Mesenchymal stem cell (in vitro differentiated cells and primary cell): ENCODE data around the gene ICA1L.

ENCODE experiments used
- DNase-seq: peaks from one replicate; pipeline ENCODE4 v3.0.0-alpha.2; 2013
- H2AFZ ChIP-seq: one replicate; pipeline ENCODE4 v1.6.1; 2013; ENCODE audit warnings: low read depth, mild to moderate bottlenecking, control low read depth, inconsistent platforms, low read length, moderate library complexity
- H2AK5ac ChIP-seq: 2 replicates; pipeline ENCODE4 v1.6.1; 2013; ENCODE audit warnings: low read length, moderate library complexity, mild to moderate bottlenecking, inconsistent platforms; ENCODE audit not compliant: severe bottlenecking
- H2BK120ac ChIP-seq: one replicate; pipeline ENCODE4 v1.6.1; 2013; ENCODE audit warnings: low read depth, mild to moderate bottlenecking, inconsistent platforms, low read length, moderate library complexity
- H2BK12ac ChIP-seq, 2 experiments: one replicate each; pipeline ENCODE4 v1.6.1; 2013; ENCODE audit warnings: inconsistent platforms in 2 of 2, low read length in 2 of 2, mild to moderate bottlenecking in 2 of 2, moderate library complexity in 2 of 2, control low read depth in 1 of 2
- H2BK15ac ChIP-seq: one replicate; pipeline ENCODE4 v1.6.1; 2013; ENCODE audit warnings: mild to moderate bottlenecking, low read depth, inconsistent platforms; ENCODE audit not compliant: poor library complexity, severe bottlenecking
- H2BK5ac ChIP-seq: 2 replicates; pipeline ENCODE4 v1.6.1; 2013; ENCODE audit warnings: low read depth, mild to moderate bottlenecking, low read length, control low read depth, inconsistent platforms; ENCODE audit not compliant: poor library complexity, severe bottlenecking
- H3K14ac ChIP-seq, 2 experiments: one replicate each; pipeline ENCODE4 v1.6.1; 2013; ENCODE audit warnings: inconsistent platforms in 2 of 2, low read length in 2 of 2, control low read depth in 1 of 2, mild to moderate bottlenecking in 1 of 2, moderate library complexity in 1 of 2
- H3K18ac ChIP-seq, 2 experiments: one replicate each; pipeline ENCODE4 v1.6.1; 2013; ENCODE audit warnings: inconsistent platforms in 2 of 2, low read length in 2 of 2, control low read depth in 1 of 2, low read depth in 1 of 2, mild to moderate bottlenecking in 1 of 2
- H3K23ac ChIP-seq, 2 experiments: one replicate each; pipeline ENCODE4 v1.6.1; 2013; ENCODE audit warnings: inconsistent platforms in 2 of 2, low read length in 2 of 2, mild to moderate bottlenecking in 2 of 2, moderate library complexity in 2 of 2, control low read depth in 1 of 2
- H3K27ac ChIP-seq: 2 replicates; pipeline ENCODE4 v1.5.1; 2013; ENCODE audit warnings: mild to moderate bottlenecking, moderate library complexity, low read length, control low read depth, inconsistent platforms; ENCODE audit not compliant: poor library complexity, severe bottlenecking
- H3K27me3 ChIP-seq, 2 experiments: 2 replicates each; pipeline versions ENCODE4 v1.6.1 to v1.7.0; 2013; ENCODE audit warnings: low read length in 2 of 2, mild to moderate bottlenecking in 2 of 2, moderate library complexity in 2 of 2, control low read depth in 1 of 2, inconsistent platforms in 1 of 2; ENCODE audit not compliant: control insufficient read depth in 1 of 2, insufficient read depth in 1 of 2
- H3K36me3 ChIP-seq, 2 experiments: 2 replicates each; pipeline versions ENCODE4 v1.6.1 to v1.7.0; 2013; ENCODE audit warnings: low read length in 2 of 2, control low read depth in 1 of 2, inconsistent platforms in 1 of 2, low read depth in 1 of 2, mild to moderate bottlenecking in 1 of 2; ENCODE audit not compliant: insufficient read depth in 2 of 2, control insufficient read depth in 1 of 2
- H3K4ac ChIP-seq, 2 experiments: one replicate each; pipeline ENCODE4 v1.6.1; 2013; ENCODE audit warnings: inconsistent platforms in 2 of 2, low read length in 2 of 2, mild to moderate bottlenecking in 2 of 2, moderate library complexity in 2 of 2, control low read depth in 1 of 2, low read depth in 1 of 2
- H3K4me1 ChIP-seq: 2 replicates; pipeline ENCODE4 v1.6.1; 2013; ENCODE audit warnings: low read depth, low read length, control low read depth; ENCODE audit not compliant: control insufficient read depth, insufficient read depth
- H3K4me2 ChIP-seq: 2 replicates; pipeline ENCODE4 v1.6.1; 2013; ENCODE audit warnings: low read length, mild to moderate bottlenecking, inconsistent platforms; ENCODE audit not compliant: poor library complexity, severe bottlenecking
- H3K4me3 ChIP-seq, 2 experiments: 2 replicates each; pipeline versions ENCODE4 v1.5.1 to v1.7.0; 2013; ENCODE audit warnings: low read length in 2 of 2, mild to moderate bottlenecking in 2 of 2, control low read depth in 1 of 2, low read depth in 1 of 2; ENCODE audit not compliant: insufficient read depth in 1 of 2
- H3K79me1 ChIP-seq: replicated peaks from 2 replicates; pipeline ENCODE4 v1.6.1; 2013; ENCODE audit warnings: mild to moderate bottlenecking, control low read depth, low read length, inconsistent platforms; ENCODE audit not compliant: poor library complexity, severe bottlenecking
- H3K9ac ChIP-seq: 2 replicates; pipeline ENCODE4 v1.7.0; 2013; ENCODE audit warnings: mild to moderate bottlenecking, low read length, moderate library complexity
- H3K9me3 ChIP-seq: 2 replicates; pipeline ENCODE4 v1.7.0; 2013; ENCODE audit warnings: mild to moderate bottlenecking, low read length; ENCODE audit not compliant: control insufficient read depth
- H4K8ac ChIP-seq: one replicate; pipeline ENCODE4 v1.6.1; 2013; ENCODE audit warnings: inconsistent platforms, mild to moderate bottlenecking, low read length, moderate library complexity
- H4K91ac ChIP-seq: one replicate; pipeline ENCODE4 v1.6.1; 2013; ENCODE audit warnings: mild to moderate bottlenecking, low read length, inconsistent platforms
- WGBS: methylation state at CpG from one replicate; pipeline ENCODE4 v1.1.7; 2013; ENCODE audit warnings: mixed read lengths; 5-methylcytosine and 5-hydroxymethylcytosine counted together

ICA1L gene

GRCh38 chr2:202883987-202884675 lies 12.6 kb upstream of the ICA1L start:
- no peak overlapping the region for H4K91ac ChIP-seq
- no peak overlapping the region for H2BK15ac ChIP-seq
- no peak overlapping the region for H2BK120ac ChIP-seq
- H2BK12ac ChIP-seq = no peak overlapping the region
- no peak overlapping the region for H2BK5ac ChIP-seq
- 70% methylated on average over 2 of the region's 5 CpGs for WGBS
- peaks cover 22 to 63% of the 10 kb centered on the region in 2 experiments for H3K36me3 ChIP-seq
- no peaks in the 10 kb centered on the region for H3K4me1 ChIP-seq
- no peak overlapping the region for H3K4me3 ChIP-seq
- H3K4ac ChIP-seq = no peak overlapping the region
- peaks cover 5% of the 10 kb centered on the region for H3K79me1 ChIP-seq
- no peak overlapping the region for H2AK5ac ChIP-seq
- H3K9ac ChIP-seq = no peak overlapping the region
- no peak overlapping the region for H3K4me2 ChIP-seq
- H3K23ac ChIP-seq = no peak overlapping the region
- H3K9me3 ChIP-seq = no peaks in the 10 kb centered on the region
- no peak overlapping the region for H4K8ac ChIP-seq
- no peak overlapping the region for H3K27ac ChIP-seq
- no peaks in the 10 kb centered on the region for H3K27me3 ChIP-seq
- H3K14ac ChIP-seq = no peak overlapping the region
- H2AFZ ChIP-seq = no peak overlapping the region
- H3K18ac ChIP-seq = no peak overlapping the region
- peak; percentile 34 for DNase-seq

GRCh38 chr2:202881570-202881969 lies 10.0 kb upstream of the ICA1L start:
- no peak overlapping the region for H3K18ac ChIP-seq
- H3K27me3 ChIP-seq = no peaks in the 10 kb centered on the region
- no peaks in the 10 kb centered on the region for H3K4me1 ChIP-seq
- H4K8ac ChIP-seq = no peak overlapping the region
- no peak overlapping the region for H4K91ac ChIP-seq
- H3K4ac ChIP-seq = no peak overlapping the region
- H3K4me3 ChIP-seq = no peak overlapping the region
- no peak overlapping the region for H3K9ac ChIP-seq
- H2AFZ ChIP-seq = no peak overlapping the region
- no peak overlapping the region for H2BK120ac ChIP-seq
- H2BK5ac ChIP-seq = no peak overlapping the region
- H3K27ac ChIP-seq = no peak overlapping the region
- peaks cover 2% of the 10 kb centered on the region for H3K79me1 ChIP-seq
- H3K36me3 ChIP-seq = peaks cover 18 to 55% of the 10 kb centered on the region in 2 experiments
- H3K23ac ChIP-seq = no peak overlapping the region
- H3K9me3 ChIP-seq = no peaks in the 10 kb centered on the region
- no peak for DNase-seq
- no peak overlapping the region for H2BK12ac ChIP-seq
- no peak overlapping the region for H2AK5ac ChIP-seq
- H3K4me2 ChIP-seq = no peak overlapping the region
- 93% methylated on average over 4 of the region's 4 CpGs for WGBS
- no peak overlapping the region for H3K14ac ChIP-seq
- no peak overlapping the region for H2BK15ac ChIP-seq

GRCh38 chr2:202877699-202878098 lies 6.1 kb upstream of the ICA1L start:
- WGBS = 93% methylated on average over 2 of the region's 2 CpGs
- DNase-seq = no peak
- H2BK15ac ChIP-seq = no peak overlapping the region
- no peak overlapping the region for H3K9ac ChIP-seq
- no peak overlapping the region for H3K18ac ChIP-seq
- H3K9me3 ChIP-seq = no peaks in the 10 kb centered on the region
- H2AFZ ChIP-seq = no peak overlapping the region
- peaks cover 2% of the 10 kb centered on the region for H3K79me1 ChIP-seq
- H3K14ac ChIP-seq = no peak overlapping the region
- no peak overlapping the region for H4K8ac ChIP-seq
- H4K91ac ChIP-seq = no peak overlapping the region
- H3K27ac ChIP-seq = no peak overlapping the region
- no peak overlapping the region for H3K4ac ChIP-seq
- no peaks in the 10 kb centered on the region for H3K4me1 ChIP-seq
- H3K23ac ChIP-seq = no peak overlapping the region
- H3K4me3 ChIP-seq = no peak overlapping the region
- H2BK12ac ChIP-seq = no peak overlapping the region
- H3K27me3 ChIP-seq = no peaks in the 10 kb centered on the region
- H3K4me2 ChIP-seq = no peak overlapping the region
- H2AK5ac ChIP-seq = no peak overlapping the region
- H2BK120ac ChIP-seq = no peak overlapping the region
- H2BK5ac ChIP-seq = no peak overlapping the region
- H3K36me3 ChIP-seq = peaks cover 6 to 39% of the 10 kb centered on the region in 2 experiments

GRCh38 chr2:202870431-202871299 lies 901 bp downstream of the ICA1L start:
- WGBS = 4% methylated on average over 31 of the region's 37 CpGs
- no peak overlapping the region for H4K91ac ChIP-seq
- H3K18ac ChIP-seq = no peak overlapping the region

More at GRCh38 chr2:202870431-202871299, 901 bp downstream of the ICA1L start:
- Histone ChIP-seq H4K8ac (no peak overlapping the region), H3K9ac (peak overlapping the region; percentile 90), H3K9me3 (no peaks in the 10 kb centered on the region), H3K4me1 (no peaks in the 10 kb centered on the region), H3K14ac (peak overlapping the region in 1 of 2 experiments; percentile 26), H2BK12ac (peak overlapping the region in 1 of 2 experiments; percentile 3), H2BK5ac (no peak overlapping the region), H2BK120ac (no peak overlapping the region), H3K23ac (no peak overlapping the region), H3K4me3 (peak overlapping the region; percentile 84 to 86), H3K27me3 (no peaks in the 10 kb centered on the region), H3K4me2 (peak overlapping the region; percentile 94), H2AFZ (peak overlapping the region; percentile 92), H3K27ac (no peak overlapping the region), H2AK5ac (no peak overlapping the region), H3K36me3 (no peaks in the 10 kb centered on the region), H2BK15ac (no peak overlapping the region), H3K4ac (no peak overlapping the region), H3K79me1 (no peaks in the 10 kb centered on the region)
- DNase-seq = peak; percentile 73
